Hematopoietic multipotent progenitor cell (in vitro differentiated cells): Measurements from ENCODE around the gene FAM83G. TPM values are rescaled to one million over a fixed set of nuclear protein-coding genes. Genes with fewer than 3 reads are reported as not detected.
"Not testable (repeated sequence)": the region's sequence is repeated elsewhere in the genome, so short reads cannot be mapped to it uniquely, and the experiment has no call there.

Experiments used
- DNase-seq, 3 donors: peaks; one replicate each; pipeline ENCODE4 v3.0.0-alpha.2; 2011 to 2015; ENCODE audit warnings: low read depth in 2 of 3, low spot score in 2 of 3
- total RNA-seq: library from RNA; depleted of rRNA; stranded (reverse); fragments of >200 nt; gene quantifications from one replicate; pipeline ENCODE4 v1.2.3, GENCODE V29; 2012

The FAM83G gene
- total RNA-seq = 12.1 TPM

- peak; percentile 61 to 90 (median 70) for DNase-seq
These were observed at the start of gene FAM83G for GRCh38 chr17:19004421-19005136. TSS of gene FAM83G (minus strand) at chr17:19004764. CDS start at chr17:19004041, 723 bp downstream.

DNA sequence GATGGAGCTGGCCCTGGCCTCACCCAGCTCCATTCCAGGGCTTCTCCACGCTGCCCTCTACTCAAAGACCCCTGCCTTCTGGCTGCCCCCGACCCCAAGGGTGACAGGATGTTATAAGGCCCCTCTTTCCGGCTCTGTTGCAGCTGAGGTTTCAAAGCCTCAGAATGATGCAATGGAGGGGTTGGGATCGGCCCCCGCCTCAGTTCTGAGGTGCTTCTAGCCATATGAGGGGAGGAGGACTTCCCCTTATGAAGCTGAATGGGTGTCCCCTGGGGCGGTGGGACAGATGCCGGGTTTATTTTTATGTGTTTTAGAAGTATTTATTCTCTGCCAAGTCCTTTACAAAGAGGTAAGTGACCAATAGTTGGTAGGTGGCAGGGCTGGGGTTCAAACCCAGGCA is 44.3 kb upstream of the FAM83G start:
- not testable (repeated sequence) for DNase-seq

DNA sequence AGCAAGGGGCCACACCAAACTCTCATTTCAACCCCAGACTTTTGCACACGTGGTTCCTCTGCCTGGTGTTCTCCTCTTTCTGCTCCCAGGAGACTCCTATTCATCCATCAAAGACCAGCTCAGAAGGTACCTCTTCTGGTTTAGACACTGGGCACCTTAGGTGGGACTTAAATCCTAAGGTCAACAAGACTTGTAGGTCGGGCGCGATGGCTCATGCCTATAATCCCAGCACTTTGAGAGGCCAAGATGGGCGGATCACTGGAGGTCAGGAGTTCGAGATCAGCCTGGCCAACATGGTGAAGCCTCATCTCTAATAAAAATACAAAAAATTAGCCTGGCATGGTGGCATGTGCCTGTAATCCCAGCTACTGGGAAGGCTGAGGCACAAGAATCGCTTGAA is 42.9 kb upstream of the FAM83G start:
- DNase-seq = not testable (repeated sequence)

- DNase-seq = not testable (repeated sequence)
These were observed 42.3 kb upstream of the FAM83G start, which contains the start of gene GRAP for GRCh38 chr17:19046782-19047375. TSS of gene GRAP (minus strand) at chr17:19046957. CDS start at chr17:19046926, 31 bp downstream.

DNA sequence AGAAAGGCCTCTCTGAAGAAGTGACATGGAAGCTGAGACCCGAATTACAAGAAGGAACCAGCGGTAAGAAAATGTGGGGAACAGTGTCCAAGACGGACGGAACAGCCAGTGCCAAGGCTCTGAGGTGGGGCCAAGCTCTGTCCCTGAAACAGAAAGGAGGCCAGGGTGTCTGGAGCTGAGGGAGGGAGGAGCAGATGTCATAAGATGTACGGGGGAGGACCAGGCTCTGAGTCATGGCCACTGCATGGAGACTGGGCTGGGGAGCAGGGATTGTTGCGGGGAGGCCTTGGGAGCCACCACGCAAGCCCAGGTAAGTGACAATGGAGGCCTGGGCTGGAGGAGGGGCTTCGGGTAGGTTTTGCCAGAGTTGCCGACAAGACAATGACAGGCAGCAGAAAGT is 40.1 kb upstream of the FAM83G start:
- not testable (repeated sequence) for DNase-seq

DNA sequence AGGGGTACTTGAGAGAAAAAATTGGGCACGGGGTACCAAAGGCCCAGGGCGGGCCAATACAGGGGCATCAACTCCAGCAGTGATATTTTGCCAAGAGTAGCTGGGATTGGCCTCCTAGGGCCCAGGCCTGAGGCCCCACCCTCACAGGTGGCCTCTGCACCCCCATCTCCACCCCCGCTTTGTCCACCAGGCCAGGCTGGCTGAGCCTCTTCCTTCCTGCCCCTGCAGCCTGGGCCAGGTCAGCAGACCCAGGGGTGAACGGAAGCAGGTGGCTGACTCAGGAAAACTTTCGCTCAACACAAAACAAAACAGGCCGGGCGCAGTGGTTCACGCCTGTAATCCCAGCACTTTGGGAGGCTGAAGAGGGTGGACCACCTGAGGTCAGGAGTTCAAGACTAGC is 38.5 kb upstream of the FAM83G start:
- DNase-seq = not testable (repeated sequence)

DNA sequence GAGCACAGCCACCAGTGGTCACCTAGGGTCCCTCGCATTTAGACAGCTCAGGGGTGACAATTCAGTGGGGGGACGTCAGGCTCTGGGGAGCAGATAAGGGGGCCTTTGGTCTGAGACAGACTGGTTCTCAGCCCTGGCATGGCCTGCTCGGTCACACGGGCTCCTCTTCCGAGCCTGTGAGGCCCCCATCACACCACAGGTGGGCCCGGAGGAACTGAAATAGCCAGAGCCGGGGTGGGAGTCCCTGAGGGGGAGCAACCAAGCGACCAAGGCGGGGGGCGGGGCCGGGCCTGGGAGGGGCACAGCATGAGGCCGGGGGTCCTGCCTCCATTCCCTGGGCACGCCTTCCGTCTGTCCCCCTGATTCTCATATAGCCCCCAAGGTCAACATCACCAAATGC is 37.8 kb upstream of the FAM83G start:
- DNase-seq = not testable (repeated sequence)

GRCh38 chr17:19041871-19042270 is 37.3 kb upstream of the FAM83G start:
- DNase-seq = not testable (repeated sequence)

GRCh38 chr17:19040350-19040749 is 35.8 kb upstream of the FAM83G start:
- not testable (repeated sequence) for DNase-seq

DNA sequence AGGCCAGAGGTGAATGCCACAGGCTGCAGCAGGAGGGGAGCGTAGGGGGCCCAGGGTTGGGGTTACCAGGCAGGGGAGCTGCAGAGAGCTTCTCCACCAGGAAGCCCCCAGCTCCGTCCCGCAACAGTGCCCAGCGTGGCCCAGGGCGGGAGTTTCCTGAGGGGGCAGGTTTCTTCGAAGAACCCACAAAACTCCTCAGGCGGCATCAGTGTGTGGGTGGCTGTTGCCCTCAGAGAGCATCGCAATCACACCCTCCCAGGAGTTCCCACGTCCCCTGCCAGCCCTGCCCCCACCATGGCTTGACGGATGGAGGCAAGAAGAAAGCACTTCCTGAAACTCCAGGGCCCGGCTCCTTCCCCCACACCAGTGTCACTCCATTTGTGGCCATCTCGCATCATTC is 34.2 kb upstream of the FAM83G start:
- DNase-seq = not testable (repeated sequence)

DNA sequence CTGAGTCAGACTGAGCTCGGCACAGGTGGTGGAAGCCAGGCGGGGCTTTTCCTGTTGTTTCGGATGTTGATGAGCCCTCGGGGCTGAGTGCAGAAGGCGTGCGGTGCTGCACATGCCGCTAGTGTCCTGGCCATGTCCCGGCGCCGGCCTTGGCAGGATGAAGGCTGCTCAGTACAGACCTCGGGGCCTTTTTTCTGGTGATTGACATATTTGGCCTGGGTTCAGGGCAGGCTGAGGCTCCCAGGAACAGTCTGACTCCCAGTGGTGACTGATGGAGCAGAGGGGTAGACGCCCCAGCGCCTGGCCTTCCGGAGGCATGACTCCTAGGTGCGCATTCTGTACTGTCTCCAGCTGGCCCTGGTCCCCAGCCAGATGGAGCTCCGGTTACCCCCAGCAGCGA is 33.4 kb upstream of the FAM83G start:
- DNase-seq = not testable (repeated sequence)

DNA sequence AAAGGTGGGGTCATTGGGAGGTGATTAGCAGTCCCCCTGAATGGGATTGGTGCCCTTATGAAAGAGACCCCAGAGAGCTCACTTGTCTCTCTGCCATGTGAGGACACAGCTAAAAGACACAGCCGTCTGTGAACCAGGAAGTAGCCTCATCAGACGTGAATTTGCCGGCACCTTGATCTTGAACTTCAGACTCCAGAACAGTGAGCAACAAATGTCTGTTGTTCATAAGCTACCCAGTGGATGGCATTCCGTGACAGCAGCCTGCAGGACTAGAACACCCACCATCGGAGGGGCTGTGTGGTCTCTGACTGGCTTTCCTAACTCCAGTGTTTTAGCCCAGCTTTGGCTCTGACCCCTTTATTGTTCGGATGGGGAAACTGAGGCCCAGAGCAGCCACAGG is 33.0 kb upstream of the FAM83G start:
- not testable (repeated sequence) for DNase-seq

- DNase-seq = not testable (repeated sequence)
These were observed 31.6 kb upstream of the FAM83G start for GRCh38 chr17:19036186-19036585.

DNA sequence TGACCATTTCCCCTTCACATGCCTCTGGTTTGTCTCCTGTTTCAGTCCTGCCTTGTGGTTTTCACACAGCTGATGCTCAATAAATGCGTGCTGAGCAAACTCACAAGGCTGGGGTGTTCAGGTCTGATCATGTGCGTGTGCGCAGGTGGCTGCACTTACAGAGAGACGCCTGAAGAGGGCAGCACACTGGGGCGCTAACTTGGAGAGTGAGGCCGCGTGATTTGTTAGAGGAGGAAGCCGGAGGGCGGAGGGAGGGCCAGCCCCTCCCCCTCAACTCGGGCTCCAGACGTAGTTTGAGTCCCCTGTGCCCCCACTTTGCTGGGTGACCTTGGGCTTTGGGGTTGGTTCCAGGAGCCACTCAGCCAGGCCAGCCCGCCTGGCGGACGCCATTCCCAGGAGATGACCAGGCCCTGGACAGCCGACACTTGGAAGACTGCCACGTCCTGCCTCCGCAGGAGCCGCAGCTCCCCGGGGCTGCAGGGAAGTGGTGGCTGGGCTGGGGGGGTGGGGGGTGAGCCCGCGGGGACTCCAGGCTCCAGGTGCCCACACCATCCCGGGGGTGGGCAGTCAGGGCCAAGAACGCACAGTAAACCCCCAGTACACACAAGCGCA is 27.9 kb upstream of the FAM83G start:
- not testable (repeated sequence) for DNase-seq

- not testable (repeated sequence) for DNase-seq
These were observed 27.2 kb upstream of the FAM83G start for GRCh38 chr17:19031729-19032128.

DNA sequence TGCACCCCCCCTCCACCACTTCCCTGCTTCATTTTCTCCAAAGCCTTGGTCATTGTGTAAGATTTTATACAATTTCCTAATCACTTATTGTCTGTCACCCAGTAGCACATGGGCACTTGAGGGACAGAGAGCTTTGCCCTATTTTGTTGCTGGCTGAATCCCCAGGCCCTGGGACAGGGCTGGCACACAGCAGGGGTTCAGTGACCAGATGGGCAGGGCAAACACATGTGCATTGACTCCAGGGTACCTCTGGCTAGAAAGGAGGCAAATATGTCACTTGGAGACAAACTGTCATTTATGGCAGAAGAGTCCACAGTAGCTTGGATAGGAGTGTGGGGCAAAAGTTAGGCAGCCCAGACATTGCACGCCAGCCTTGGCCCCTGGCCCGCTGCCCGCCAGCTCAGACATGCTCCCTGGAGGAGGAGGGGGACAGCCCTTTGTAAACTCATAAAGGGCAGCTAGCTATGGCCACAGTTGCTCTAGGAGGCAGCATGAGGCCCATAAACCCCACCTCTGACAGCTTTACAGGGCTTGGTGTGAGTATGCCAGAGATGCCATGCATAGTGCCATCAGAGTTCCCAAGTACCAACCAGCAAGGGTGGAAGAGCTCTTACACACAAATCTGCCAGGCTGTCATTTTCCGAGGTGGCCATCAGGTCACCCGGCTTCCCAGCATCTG is 26.3 kb upstream of the FAM83G start:
- not testable (repeated sequence) for DNase-seq

DNA sequence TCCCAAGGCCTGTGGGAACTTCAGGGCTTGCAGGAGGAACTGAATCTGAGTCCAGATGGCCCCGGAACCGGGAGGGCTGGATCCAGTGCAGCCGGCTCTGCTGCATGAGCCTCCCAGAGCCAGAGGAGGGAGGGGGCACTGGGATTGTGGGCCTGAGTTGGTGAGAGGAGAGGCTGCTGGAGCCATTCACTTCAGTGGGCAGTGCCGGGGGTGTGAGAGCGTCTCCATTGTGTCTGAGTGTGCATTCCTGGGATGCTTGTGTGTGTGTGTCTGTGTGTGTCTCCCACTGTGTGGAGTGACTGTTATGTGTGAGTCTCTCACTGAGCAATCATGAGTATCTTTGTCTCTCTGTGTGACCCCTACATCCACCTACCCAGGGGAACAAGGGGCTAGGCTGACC is 25.2 kb upstream of the FAM83G start:
- not testable (repeated sequence) for DNase-seq

DNA sequence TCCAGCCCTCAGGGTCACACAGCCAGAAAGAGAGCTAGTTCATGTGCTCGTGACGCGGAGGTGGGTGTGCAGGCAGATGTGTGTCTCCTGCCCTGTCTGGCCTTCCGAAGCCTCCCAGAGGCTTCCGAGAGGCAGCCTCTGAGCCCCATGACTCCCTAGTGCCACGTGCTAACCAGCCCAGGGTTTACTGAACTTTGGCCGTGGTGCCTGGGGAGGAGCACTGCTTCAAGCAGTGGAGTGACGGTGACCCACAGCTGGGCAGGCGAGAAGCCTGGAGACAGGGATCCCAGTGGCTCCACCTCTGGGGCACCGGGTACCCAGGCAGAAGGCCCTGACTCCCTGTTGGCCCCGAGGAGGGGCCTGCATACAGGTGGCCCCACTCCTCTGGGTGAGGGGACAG is 24.1 kb upstream of the FAM83G start:
- not testable (repeated sequence) for DNase-seq

GRCh38 chr17:19024101-19025078 is 19.8 kb upstream of the FAM83G start:
- no peak for DNase-seq
